Activated effector memory CD4-positive, alpha-beta T cell treated with Interleukin-2 at 50 U/mL for 16 hours (primary cell): ENCODE measurements around the gene PTCSC3.
"Not testable (repeated sequence)": the region's sequence is repeated elsewhere in the genome, so short reads cannot be mapped to it uniquely, and the experiment has no call there.

Source experiments
- DNase-seq: peaks from one replicate; pipeline ENCODE4 v3.0.0-alpha.2; 2020

The PTCSC3 gene

GRCh38 chr14:36171607-36172006 is 4.9 kb downstream of the PTCSC3 start:
- no peak for DNase-seq

DNA sequence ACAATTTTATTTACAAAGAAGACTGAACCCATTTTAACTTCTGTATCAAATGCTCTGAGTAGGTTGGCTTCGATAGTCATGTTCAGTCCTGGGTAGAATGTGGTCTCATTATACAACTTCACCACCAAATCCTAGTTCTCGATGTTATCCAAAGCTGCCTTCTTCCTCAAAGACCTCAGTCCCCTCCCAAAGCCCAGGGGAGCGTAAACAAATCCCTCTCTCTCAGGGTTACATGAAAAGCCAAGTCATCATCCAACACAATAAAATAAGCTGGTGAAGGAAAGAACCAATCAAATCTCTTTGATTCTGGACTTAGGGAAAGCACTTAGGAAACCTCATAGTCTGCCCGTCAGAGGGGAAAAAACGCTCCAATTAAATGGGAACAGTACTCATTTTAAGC is 9.1 kb downstream of the PTCSC3 start:
- DNase-seq, result no peak

GRCh38 chr14:36163451-36163850 is 13.1 kb downstream of the PTCSC3 start:
- no peak for DNase-seq

GRCh38 chr14:36162267-36162666 is 14.3 kb downstream of the PTCSC3 start:
- no peak for DNase-seq

DNA sequence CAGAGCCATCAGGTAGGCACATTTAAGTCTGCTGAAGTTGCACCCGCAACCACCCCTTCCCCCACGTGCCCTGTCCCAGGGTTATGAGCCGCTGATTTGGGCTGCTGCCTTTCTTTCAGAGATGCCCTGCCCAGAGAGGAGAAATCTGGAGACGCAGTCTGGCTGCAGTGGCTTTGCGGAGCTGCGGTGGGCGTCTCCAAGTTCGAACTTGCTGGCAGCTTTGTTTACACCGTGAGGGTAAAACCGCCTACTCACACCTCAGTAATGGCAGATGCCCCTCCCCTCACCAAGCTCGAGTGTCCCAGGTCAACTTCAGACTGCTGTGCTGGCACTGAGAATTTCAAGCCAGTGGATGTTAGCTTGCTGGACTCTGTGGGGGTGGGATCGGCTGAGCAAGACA is 14.7 kb downstream of the PTCSC3 start:
- DNase-seq, result no peak

DNA sequence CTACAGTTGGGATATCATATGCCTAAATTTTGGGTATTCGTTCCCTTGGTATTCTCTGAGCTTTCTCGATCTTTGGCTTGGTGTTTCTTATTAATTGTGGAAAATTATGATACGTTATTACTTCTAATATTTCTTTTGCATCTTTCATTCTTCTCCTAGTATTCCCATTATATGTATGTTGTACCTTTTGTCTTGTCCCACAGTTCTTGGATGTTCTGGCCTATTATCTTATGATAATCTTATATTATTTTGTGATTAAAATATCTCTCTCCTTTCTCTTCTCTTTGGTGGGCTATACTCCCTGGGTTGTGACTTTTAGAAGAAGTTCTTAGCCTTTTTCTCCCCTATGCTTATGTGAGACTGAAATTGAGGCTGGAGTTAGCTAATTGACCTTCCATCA is 25.2 kb downstream of the PTCSC3 start:
- no peak for DNase-seq

DNA sequence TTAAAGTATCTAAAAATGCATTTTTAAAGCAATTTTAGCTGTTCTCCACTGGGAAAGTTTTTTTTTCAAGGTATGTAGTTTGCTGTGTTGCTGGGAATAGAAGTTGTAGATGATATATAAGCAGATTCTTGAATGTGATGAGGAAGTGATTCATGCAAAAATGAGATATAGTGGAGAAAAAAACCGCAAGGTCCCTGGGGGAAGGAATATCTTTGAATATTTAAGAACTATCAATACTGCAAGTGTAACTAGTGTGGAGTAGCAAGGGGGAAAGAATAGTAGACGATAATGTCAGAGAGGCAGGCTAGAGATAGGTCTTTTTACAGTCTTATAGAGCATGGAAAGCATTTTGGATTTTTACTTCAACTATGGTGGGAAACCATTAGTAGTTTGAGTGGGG is 42.5 kb downstream of the PTCSC3 start:
- no peak for DNase-seq

GRCh38 chr14:36132826-36133225 is 43.7 kb downstream of the PTCSC3 start:
- no peak for DNase-seq

DNA sequence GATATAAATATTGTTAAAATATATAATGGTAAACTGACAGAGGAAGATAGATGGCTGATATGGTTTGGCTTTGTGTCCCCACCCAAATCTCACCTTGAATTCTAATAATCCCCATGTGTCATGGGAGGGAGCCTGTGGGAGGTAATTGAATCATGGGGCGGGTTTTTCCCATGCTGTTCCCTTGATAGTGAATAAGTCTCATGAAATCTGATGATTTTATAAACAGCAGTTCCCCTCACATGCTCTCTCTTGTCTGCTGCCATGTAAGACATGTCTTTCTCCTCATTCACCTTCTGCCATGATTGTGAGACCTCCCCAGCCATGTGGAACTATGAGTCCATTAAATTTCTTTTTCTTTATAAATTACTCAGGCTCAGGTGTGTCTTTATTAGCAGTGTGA is 46.3 kb downstream of the PTCSC3 start:
- DNase-seq, result no peak

DNA sequence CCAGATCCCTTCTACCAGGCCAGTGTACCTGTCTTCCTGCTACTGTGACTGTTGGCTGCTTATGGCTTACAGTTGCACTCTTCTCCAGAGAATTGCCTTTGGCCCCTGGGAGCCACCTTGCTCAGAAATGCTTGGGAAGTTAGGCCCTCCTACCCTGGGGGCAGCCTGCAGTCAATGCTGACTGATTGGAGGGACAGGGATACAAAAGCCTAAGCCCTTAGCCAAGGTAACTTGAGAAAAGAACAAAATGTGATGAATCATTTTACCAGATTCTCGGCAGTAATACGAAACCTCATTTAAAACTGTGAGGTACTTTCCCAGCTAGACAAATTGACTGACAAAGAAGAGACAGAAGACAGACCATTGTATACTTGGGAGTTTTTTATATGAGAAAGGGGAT is 47.3 kb downstream of the PTCSC3 start:
- DNase-seq, result no peak

- no peak for DNase-seq
Observed at GRCh38 chr14:36113341-36113740, 63.2 kb downstream of the PTCSC3 start.

GRCh38 chr14:36111822-36112583 is 64.5 kb downstream of the PTCSC3 start:
- DNase-seq, result no peak

- DNase-seq, result no peak
Observed at GRCh38 chr14:36105401-36105800, 71.1 kb downstream of the PTCSC3 start.

DNA sequence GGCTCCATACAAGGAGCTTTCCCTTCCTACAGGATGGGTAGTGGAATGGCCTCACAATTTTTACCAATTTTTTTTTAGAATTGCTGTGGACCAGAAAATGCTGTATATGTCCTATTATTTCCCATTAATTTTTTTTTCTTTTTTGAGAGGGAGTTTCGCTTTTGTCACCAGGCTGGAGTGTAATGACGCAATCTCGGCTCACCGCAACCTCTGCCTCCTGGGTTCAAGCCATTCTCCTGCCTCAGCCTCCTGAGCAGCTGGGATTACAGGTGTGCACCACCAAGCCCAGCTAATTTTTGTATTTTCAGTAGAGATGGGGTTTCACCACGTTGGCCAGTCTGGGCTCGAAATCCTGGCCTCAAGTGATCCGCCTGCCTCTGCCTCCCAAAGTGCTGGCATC is 72.3 kb downstream of the PTCSC3 start:
- not testable (repeated sequence) for DNase-seq

DNA sequence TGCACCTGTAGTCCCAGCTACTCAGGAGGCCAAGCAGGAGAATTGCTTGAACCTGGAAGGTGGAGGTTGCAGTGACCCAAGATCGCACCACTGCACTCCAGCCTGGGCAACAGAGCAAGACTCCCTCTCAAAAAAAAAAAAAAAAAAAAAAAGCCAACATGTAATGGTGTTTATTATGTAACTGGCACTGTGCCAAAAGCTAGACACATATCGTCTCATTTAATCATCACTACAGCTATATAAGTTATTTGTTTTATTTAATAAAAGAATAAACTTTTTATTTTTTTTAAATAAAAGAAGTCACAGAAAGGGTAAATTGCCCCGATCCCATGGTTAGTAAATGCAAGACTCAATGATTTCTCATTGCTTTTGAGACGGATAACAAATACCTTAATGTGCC is 76.9 kb downstream of the PTCSC3 start:
- no peak for DNase-seq

DNA sequence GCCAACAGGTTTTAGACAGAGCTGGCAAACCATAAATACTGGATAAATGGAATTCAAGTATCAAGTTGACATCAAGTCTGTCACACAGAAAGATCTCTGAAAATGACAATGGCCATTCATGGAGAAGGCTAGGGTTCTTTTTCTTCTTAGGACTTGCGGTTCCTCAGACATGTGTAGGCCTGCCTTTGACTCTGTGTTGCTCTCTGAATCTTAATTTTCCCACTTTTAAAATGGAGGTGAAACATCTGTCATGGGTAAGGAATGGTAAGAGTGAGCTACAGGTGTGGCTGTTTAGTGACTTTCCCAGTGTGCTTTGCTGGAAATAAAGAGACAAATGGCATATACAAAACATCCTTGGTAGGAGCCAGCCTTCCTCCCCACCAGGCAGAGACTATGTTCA is 79.2 kb downstream of the PTCSC3 start:
- no peak for DNase-seq

DNA sequence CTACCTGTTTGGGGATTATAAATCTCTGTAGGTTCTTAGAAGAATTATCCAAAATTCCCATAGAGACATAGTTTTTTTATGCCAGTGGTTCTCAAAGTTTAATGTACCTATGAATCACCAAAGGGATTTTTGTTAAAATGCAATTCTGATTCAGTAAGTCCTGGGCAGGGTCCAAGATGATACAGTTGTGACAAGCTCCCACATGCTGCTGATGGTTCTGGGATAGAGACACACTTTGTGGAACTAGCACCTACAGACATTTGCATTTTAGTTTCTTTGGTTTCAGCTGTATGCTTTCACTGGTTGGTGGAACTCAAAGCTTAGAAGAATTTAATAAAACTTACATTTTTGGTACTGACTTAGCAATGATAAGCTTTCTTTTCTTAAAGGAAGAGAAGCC is 80.4 kb downstream of the PTCSC3 start:
- no peak for DNase-seq

GRCh38 chr14:36094963-36095362 is 81.6 kb downstream of the PTCSC3 start:
- no peak for DNase-seq

DNA sequence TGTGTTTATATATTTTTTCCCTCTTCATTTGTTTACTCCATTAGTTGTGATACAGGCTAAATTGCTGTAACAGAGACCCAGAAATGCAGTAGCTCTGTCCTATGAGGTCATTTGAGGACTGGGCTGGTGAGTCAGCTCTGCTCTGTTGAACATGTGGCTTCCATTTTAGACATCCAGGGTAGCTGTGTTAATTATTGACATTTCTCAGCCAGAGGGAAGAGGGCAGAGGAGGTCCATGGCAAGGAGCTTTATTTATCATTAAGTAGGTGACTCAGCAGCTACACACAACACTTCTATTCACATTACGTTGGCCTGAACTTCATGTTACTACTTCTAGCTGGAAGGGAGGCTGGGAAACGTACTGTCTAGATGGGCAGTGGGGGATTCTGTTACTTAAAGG is 85.4 kb downstream of the PTCSC3 start:
- DNase-seq, result no peak

GRCh38 chr14:36087411-36087810 is 89.1 kb downstream of the PTCSC3 start:
- no peak for DNase-seq

GRCh38 chr14:36086629-36087395 is 89.7 kb downstream of the PTCSC3 start:
- DNase-seq, result no peak

DNA sequence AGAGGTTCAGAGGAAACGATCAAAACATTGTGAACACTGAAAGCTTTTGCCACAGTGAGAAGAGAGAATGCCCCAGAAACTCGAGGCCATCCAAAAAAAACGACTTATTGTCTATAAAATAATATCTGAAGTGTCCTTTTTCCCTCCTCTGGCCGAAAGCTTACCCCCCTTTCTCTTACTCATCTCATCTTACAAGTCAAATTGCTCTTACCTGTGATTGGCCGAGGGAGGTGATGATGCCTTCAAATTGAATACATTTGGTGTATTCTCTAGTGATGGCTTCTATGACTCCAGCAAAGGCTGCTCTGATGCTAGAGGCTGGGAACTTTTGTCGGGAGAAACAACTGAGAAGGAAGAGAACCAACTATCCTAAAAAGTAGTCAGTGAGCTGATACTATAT is 90.7 kb downstream of the PTCSC3 start:
- DNase-seq, result no peak
